ENCODE data around the gene KLHDC9. TPM values are rescaled to one million over a fixed set of nuclear protein-coding genes. Genes with fewer than 3 reads are reported as not detected.

KLHDC9 gene
- total and polyA plus RNA-seq, 2 of the 13 experiments (the other 11 are each of a cell fraction or from before 2014, with no cell fraction given) = 2.9 TPM

DNA sequence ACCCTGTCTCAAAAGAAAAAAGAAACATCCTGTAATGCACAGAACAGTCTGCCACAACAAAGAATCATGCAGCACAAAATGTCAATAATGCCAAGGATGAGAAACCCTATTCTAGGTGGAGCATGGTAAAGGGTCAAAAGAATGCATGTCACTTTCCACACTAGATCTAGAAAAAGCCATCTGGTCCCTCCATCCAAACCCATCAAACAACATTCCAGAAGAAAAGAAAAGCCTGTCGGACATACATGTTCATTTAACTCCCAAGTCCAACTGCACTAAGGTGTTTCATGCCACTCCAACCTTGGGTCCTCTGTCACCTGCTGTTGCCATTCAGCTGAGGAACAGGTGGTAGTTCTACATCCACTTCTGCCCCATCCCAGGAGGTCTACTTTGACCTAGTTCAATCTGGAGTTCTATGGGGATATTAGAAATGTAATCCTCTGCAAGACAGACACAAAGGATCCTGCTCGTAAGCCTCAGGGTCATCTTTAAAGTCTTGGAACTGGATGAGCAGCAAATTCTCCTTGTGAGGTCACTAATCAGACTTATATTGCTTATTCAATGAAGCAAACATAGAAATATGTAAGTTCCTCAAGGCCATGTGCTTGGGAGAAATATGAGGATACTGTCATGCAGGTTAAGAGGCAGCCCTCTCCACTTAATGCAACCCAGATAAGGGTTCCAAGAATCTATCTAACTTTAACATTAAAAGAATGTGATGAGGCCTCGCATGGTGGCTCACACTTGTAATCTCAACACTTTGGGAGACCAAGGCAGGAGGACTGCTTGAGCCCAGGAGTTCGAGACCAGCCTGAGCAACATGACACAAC lies 30.6 kb downstream of the KLHDC9 start (continued):
- TF ChIP-seq MED8 (CRISPR knock-in tag; IDR thresholded peaks at IDR 0.05; ENCODE audit: insufficient replicate concordance) = no peak
- no peak for TF ChIP-seq IRX3 (CRISPR knock-in tag; IDR thresholded peaks at IDR 0.05; ENCODE audit: borderline replicate concordance, low read depth)
- TF ChIP-seq ZNF468 (CRISPR knock-in tag; IDR thresholded peaks at IDR 0.05) = no peak
- no peak for TF ChIP-seq SRY (CRISPR knock-in tag; IDR thresholded peaks at IDR 0.05)
- TF ChIP-seq HNF4A (CRISPR knock-in tag; IDR thresholded peaks at IDR 0.05) = no peak
- TF ChIP-seq ZIK1 (CRISPR knock-in tag; IDR thresholded peaks at IDR 0.05; ENCODE audit: borderline replicate concordance, low read depth) = no peak
- no peak for TF ChIP-seq ATRX (CRISPR knock-in tag; IDR thresholded peaks at IDR 0.05; ENCODE audit: borderline replicate concordance)

DNA sequence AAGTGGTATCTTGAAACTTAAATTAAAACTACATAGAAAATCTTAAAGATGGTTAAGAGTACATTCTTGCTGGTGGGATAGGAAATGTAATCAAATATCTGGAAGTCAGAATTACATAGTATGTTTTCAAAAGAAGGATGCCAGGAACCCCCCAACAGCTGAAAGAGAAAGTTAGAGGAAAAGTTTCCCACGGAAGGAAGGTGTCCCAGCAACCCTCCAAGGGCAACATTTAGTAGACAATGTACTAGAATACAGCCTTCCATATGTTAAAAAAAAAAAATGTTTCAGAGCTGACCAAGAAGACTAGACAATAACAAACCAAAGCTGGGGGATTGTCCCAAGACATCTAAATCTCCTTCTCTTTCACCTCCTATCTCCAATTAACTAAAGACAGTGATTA lies 32.1 kb downstream of the KLHDC9 start:
- H3K9me3 ChIP-seq (ENCODE audit: low read length) = no peaks in the 10 kb centered on the region
- ChIA-PET POLR2A (no interaction called here), CTCF (ENCODE audit: low intra/inter-chr PET ratio, low total read pairs) (no interaction called here)
- WGBS (ENCODE audit: low lambda C conversion rate) = 88% methylated on average over 1 of the region's 1 CpG
- peaks cover 40% of the 10 kb centered on the region for H3K79me2 ChIP-seq (ENCODE audit: insufficient read depth, low read length)
- no TSS peak for BruUV-seq (replicated peaks)
- H3K4me3 ChIP-seq (replicated peaks in 1 of 3; ENCODE audit: insufficient read depth in 1 of 3, low read depth in 2 of 3, low read length in 3 of 3) = no peak overlapping the region
- peaks cover 5 to 26% of the 10 kb centered on the region in 2 experiments; a peak in 4 of 5 replicates for H3K36me3 ChIP-seq (replicated peaks in 1 of 2; ENCODE audit: control insufficient read depth in 1 of 2, insufficient read depth in 2 of 2, low read length in 2 of 2)
- no peak overlapping the region for H3K9ac ChIP-seq (ENCODE audit: insufficient read depth, low read depth, low read length)
- DNase-seq (ENCODE audit: low spot score) = no peak
- TF ChIP-seq, protein P1, sequence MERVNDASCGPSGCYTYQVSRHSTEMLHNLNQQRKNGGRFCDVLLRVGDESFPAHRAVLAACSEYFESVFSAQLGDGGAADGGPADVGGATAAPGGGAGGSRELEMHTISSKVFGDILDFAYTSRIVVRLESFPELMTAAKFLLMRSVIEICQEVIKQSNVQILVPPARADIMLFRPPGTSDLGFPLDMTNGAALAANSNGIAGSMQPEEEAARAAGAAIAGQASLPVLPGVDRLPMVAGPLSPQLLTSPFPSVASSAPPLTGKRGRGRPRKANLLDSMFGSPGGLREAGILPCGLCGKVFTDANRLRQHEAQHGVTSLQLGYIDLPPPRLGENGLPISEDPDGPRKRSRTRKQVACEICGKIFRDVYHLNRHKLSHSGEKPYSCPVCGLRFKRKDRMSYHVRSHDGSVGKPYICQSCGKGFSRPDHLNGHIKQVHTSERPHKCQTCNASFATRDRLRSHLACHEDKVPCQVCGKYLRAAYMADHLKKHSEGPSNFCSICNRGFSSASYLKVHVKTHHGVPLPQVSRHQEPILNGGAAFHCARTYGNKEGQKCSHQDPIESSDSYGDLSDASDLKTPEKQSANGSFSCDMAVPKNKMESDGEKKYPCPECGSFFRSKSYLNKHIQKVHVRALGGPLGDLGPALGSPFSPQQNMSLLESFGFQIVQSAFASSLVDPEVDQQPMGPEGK (CRISPR knock-in tag; IDR thresholded peaks at IDR 0.05) = no peak
- TF ChIP-seq, protein P2, sequence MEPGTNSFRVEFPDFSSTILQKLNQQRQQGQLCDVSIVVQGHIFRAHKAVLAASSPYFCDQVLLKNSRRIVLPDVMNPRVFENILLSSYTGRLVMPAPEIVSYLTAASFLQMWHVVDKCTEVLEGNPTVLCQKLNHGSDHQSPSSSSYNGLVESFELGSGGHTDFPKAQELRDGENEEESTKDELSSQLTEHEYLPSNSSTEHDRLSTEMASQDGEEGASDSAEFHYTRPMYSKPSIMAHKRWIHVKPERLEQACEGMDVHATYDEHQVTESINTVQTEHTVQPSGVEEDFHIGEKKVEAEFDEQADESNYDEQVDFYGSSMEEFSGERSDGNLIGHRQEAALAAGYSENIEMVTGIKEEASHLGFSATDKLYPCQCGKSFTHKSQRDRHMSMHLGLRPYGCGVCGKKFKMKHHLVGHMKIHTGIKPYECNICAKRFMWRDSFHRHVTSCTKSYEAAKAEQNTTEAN (CRISPR knock-in tag; conservative IDR thresholded peaks at IDR 0.05) = no peak
- H3K4me2 ChIP-seq (ENCODE audit: low read depth, low read length) = no peak overlapping the region
- in situ Hi-C loops (cut with HindIII; ENCODE audit: extremely low pct_ligation_motif_present, low pct_unique_long_range_greater_than_20kb) = no loop called here
- FAIRE-seq = no peak
- no peaks in the 10 kb centered on the region; a peak in 1 of 5 replicates for H3K27me3 ChIP-seq (ENCODE audit: control insufficient read depth in 1 of 2, insufficient read depth in 2 of 2, low read length in 2 of 2)
- intact Hi-C loops (cut with micrococcal nuclease; ENCODE audit: unreplicated experiment) = loop anchor here (10.0 kb wide), 1 partner anchor 135 kb away; no protein-coding TSS in a partner anchor
- H4K20me1 ChIP-seq (ENCODE audit: insufficient read depth, low read length) = no peaks in the 10 kb centered on the region
- H3K27ac ChIP-seq (ENCODE audit: extremely low read length, insufficient read depth, low read length) = no peak overlapping the region
- ATAC-seq = no peak
- no peak overlapping the region for H2AFZ ChIP-seq (ENCODE audit: low read length)
- peaks cover 27% of the 10 kb centered on the region for H3K4me1 ChIP-seq (ENCODE audit: insufficient read depth, low read length)

All from HepG2 (cell line).